A549 (cell line): ENCODE measurements around the gene FHIP1B.

ENCODE experiments used
- BHLHE40 ChIP-seq: IDR thresholded peaks from 2 replicates; pipeline ENCODE4 v1.6.1; 2012; ENCODE audit warnings: low read depth, low read length, inconsistent platforms
- HDAC2 ChIP-seq: fragments of 200-600 bp; sonication (generic); IDR thresholded peaks from 2 replicates; pipeline ENCODE4 v1.6.1; 2016
- MAFK ChIP-seq: fragments of 450-650 bp; IDR thresholded peaks from 2 replicates; pipeline ENCODE4 v1.6.1; 2014; ENCODE audit not compliant: partially characterized antibody
- MYC ChIP-seq: IDR thresholded peaks from 2 replicates; pipeline ENCODE4 v1.6.1; 2012; ENCODE audit warnings: mild to moderate bottlenecking, inconsistent platforms, low read length, improper control_type of control experiment, borderline replicate concordance
- POLR2A ChIP-seq: IDR thresholded peaks from 2 replicates; pipeline ENCODE4 v1.6.1; 2012; ENCODE audit warnings: mild to moderate bottlenecking, low read length
- RAD21 ChIP-seq, 2 experiments: fragments of >200 bp in 1 of 2; sonication (Bioruptor Twin) in 1 of 2; formaldehyde crosslinking in 1 of 2; IDR thresholded peaks in 1 of 2; conservative IDR thresholded peaks in 1 of 2; 2 replicates in 1 of 2; 3 replicates in 1 of 2; pipeline ENCODE4 v1.6.1; 2012 to 2018; ENCODE audit warnings: inconsistent platforms in 1 of 2
- RCOR1 ChIP-seq: fragments of 150-350 bp; IDR thresholded peaks from 2 replicates; pipeline ENCODE4 v1.6.1; 2014; ENCODE audit warnings: antibody characterized with exemption, low read length, low read depth
- RFX5 ChIP-seq: fragments of 450-650 bp; IDR thresholded peaks from 2 replicates; pipeline ENCODE4 v1.7.1; 2014; ENCODE audit warnings: antibody characterized with exemption, mild to moderate bottlenecking, moderate library complexity
- TF ChIP-seq, protein P1 (sequence below): fragments of 150-350 bp; IDR thresholded peaks from 2 replicates; pipeline ENCODE4 v1.6.1; 2014; ENCODE audit warnings: low read depth, mild to moderate bottlenecking, low read length
- TF ChIP-seq, protein P2 (sequence below): fragments of >200 bp; sonication (Bioruptor Twin); formaldehyde crosslinking; IDR thresholded peaks from 3 replicates; pipeline ENCODE4 v1.5.1; 2016
- TF ChIP-seq, protein P3 (sequence below): fragments of 450-650 bp; IDR thresholded peaks from 2 replicates; pipeline ENCODE4 v1.6.1; 2014; ENCODE audit warnings: antibody characterized with exemption
- TF ChIP-seq, protein P4 (sequence below): IDR thresholded peaks from 2 replicates; pipeline ENCODE4 v1.6.1; 2012

DNA sequence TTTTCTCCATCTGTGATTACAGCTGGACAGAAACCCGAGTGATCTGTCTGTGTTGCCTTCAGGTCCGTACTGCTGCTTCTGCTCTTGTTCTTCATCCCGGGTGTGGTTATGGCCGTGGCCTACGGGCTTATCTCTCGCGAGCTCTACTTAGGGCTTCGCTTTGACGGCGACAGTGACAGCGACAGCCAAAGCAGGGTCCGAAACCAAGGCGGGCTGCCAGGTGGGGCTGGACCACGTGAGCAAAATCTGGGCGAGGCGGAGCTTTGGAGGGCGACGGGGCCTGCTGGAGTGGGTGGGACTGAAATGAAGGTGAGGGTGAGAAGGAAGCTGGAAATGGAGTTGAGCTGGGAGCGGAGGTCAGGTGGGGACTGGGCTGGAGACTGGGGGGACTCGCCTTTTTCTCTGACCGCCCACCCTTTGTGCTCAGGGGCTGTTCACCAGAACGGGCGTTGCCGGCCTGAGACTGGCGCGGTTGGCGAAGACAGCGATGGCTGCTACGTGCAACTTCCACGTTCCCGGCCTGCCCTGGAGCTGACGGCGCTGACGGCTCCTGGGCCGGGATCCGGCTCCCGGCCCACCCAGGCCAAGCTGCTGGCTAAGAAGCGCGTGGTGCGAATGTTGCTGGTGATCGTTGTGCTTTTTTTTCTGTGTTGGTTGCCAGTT lies 36.3 kb upstream of the FHIP1B start:
- TF ChIP-seq POLR2A (no peak), MAFK (no peak), RAD21 (conservative IDR thresholded peaks at IDR 0.05 in 1 of 2, IDR thresholded peaks at IDR 0.05 in 1 of 2) (no peak), HDAC2 (no peak), RCOR1 (no peak), MYC (no peak), BHLHE40 (no peak), RFX5 (no peak)
- TF ChIP-seq, protein P1, sequence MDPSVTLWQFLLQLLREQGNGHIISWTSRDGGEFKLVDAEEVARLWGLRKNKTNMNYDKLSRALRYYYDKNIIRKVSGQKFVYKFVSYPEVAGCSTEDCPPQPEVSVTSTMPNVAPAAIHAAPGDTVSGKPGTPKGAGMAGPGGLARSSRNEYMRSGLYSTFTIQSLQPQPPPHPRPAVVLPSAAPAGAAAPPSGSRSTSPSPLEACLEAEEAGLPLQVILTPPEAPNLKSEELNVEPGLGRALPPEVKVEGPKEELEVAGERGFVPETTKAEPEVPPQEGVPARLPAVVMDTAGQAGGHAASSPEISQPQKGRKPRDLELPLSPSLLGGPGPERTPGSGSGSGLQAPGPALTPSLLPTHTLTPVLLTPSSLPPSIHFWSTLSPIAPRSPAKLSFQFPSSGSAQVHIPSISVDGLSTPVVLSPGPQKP = no peak
- TF ChIP-seq, protein P2, sequence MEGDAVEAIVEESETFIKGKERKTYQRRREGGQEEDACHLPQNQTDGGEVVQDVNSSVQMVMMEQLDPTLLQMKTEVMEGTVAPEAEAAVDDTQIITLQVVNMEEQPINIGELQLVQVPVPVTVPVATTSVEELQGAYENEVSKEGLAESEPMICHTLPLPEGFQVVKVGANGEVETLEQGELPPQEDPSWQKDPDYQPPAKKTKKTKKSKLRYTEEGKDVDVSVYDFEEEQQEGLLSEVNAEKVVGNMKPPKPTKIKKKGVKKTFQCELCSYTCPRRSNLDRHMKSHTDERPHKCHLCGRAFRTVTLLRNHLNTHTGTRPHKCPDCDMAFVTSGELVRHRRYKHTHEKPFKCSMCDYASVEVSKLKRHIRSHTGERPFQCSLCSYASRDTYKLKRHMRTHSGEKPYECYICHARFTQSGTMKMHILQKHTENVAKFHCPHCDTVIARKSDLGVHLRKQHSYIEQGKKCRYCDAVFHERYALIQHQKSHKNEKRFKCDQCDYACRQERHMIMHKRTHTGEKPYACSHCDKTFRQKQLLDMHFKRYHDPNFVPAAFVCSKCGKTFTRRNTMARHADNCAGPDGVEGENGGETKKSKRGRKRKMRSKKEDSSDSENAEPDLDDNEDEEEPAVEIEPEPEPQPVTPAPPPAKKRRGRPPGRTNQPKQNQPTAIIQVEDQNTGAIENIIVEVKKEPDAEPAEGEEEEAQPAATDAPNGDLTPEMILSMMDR = no peak
- TF ChIP-seq, protein P3, sequence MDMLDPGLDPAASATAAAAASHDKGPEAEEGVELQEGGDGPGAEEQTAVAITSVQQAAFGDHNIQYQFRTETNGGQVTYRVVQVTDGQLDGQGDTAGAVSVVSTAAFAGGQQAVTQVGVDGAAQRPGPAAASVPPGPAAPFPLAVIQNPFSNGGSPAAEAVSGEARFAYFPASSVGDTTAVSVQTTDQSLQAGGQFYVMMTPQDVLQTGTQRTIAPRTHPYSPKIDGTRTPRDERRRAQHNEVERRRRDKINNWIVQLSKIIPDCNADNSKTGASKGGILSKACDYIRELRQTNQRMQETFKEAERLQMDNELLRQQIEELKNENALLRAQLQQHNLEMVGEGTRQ = no peak
- TF ChIP-seq, protein P4, sequence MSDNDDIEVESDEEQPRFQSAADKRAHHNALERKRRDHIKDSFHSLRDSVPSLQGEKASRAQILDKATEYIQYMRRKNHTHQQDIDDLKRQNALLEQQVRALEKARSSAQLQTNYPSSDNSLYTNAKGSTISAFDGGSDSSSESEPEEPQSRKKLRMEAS = no peak
